GM18499 (cell line): ENCODE measurements around the gene KIF16B.

ENCODE experiments used
- ATAC-seq: cut with Tn5 transposase; IDR thresholded peaks from one replicate; pipeline ENCODE4 v1.9.1; 2021; ENCODE audit warnings: moderate number of reproducible peaks; ENCODE audit not compliant: insufficient read depth, unreplicated experiment

Gene KIF16B

GRCh38 chr20:16488616-16489015 lies 84.6 kb downstream of the KIF16B start:
- no peak for ATAC-seq

GRCh38 chr20:16488086-16488485 lies 85.2 kb downstream of the KIF16B start:
- no peak for ATAC-seq

- no peak for ATAC-seq
These were observed 86.7 kb downstream of the KIF16B start for GRCh38 chr20:16486532-16486931.

- ATAC-seq = no peak
These were observed 87.8 kb downstream of the KIF16B start for GRCh38 chr20:16485401-16485800.

- no peak for ATAC-seq
These were observed 90.2 kb downstream of the KIF16B start for GRCh38 chr20:16483024-16483423.

GRCh38 chr20:16481977-16482376 lies 91.3 kb downstream of the KIF16B start:
- no peak for ATAC-seq

GRCh38 chr20:16479666-16480065 lies 93.6 kb downstream of the KIF16B start:
- no peak for ATAC-seq

- ATAC-seq = no peak
These were observed 95.6 kb downstream of the KIF16B start for GRCh38 chr20:16477632-16478031.

- ATAC-seq = no peak
These were observed 97.2 kb downstream of the KIF16B start for GRCh38 chr20:16476032-16476431.

GRCh38 chr20:16475225-16475624 lies 98.0 kb downstream of the KIF16B start:
- no peak for ATAC-seq

GRCh38 chr20:16474363-16474762 lies 98.9 kb downstream of the KIF16B start:
- no peak for ATAC-seq

GRCh38 chr20:16472045-16472872 lies 101.0 kb downstream of the KIF16B start:
- ATAC-seq = no peak

- no peak for ATAC-seq
These were observed 103.8 kb downstream of the KIF16B start for GRCh38 chr20:16469395-16469905.

GRCh38 chr20:16462711-16463110 lies 110.5 kb downstream of the KIF16B start:
- ATAC-seq = no peak

- no peak for ATAC-seq
These were observed 114.1 kb downstream of the KIF16B start for GRCh38 chr20:16459019-16459700.

GRCh38 chr20:16457514-16457913 lies 115.7 kb downstream of the KIF16B start:
- no peak for ATAC-seq

GRCh38 chr20:16455324-16455723 lies 117.9 kb downstream of the KIF16B start:
- no peak for ATAC-seq

- no peak for ATAC-seq
These were observed 121.3 kb downstream of the KIF16B start for GRCh38 chr20:16451982-16452381.

- no peak for ATAC-seq
These were observed 122.2 kb downstream of the KIF16B start for GRCh38 chr20:16451001-16451400.

- no peak for ATAC-seq
These were observed 126.3 kb downstream of the KIF16B start for GRCh38 chr20:16446991-16447390.

GRCh38 chr20:16446246-16446645 lies 127.0 kb downstream of the KIF16B start:
- ATAC-seq = no peak
